Measurements from ENCODE around the gene AUNIP. TPM values are rescaled to one million over a fixed set of nuclear protein-coding genes. Genes with fewer than 3 reads are reported as not detected.

Gene AUNIP
- total and polyA plus RNA-seq, 2 of the 8 experiments (the other 6 are each of a cell fraction or from before 2014, with no cell fraction given), result 18.6 to 23.2 TPM

DNA sequence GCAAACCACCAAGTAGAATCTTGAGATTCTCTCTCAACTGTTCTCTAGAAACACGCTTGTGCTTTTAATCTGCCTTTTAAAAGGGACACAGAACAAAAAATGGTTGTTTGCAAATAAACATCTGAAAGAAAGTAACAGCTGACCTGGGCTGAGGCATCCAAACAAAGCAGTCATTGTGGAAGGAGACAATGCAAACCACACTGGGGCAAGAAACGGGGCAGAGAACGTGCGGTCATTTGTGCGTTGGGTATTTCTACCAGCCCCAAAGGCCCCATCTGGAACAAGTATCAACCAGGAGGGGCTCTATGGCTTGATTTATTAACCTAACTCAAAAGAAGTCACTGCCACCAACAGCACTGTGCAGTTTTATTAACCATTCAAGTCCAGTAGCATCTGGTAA, 41.0 kb upstream of the AUNIP start (continued):
- no peak for TF ChIP-seq CHD7 (IDR thresholded peaks at IDR 0.05; ENCODE audit: insufficient replicate concordance, low read length)
- no peak for TF ChIP-seq POLR2AphosphoS5 (IDR thresholded peaks at IDR 0.05; ENCODE audit: low read depth, low read length)
- TF ChIP-seq KDM5A (IDR thresholded peaks at IDR 0.05; ENCODE audit: low read length), result no peak
- no peak for TF ChIP-seq ASH2L (IDR thresholded peaks at IDR 0.05; ENCODE audit: low read length)
- TF ChIP-seq EP300 (IDR thresholded peaks at IDR 0.05; ENCODE audit: borderline replicate concordance in 1 of 2, low read depth in 2 of 2, low read length in 2 of 2), result no peak
- TF ChIP-seq RNF2 (IDR thresholded peaks at IDR 0.05; ENCODE audit: borderline replicate concordance, low read depth, low read length, missing control alignments, poor library complexity, severe bottlenecking), result no peak
- no peak for TF ChIP-seq RFX5 (IDR thresholded peaks at IDR 0.05; ENCODE audit: borderline replicate concordance, low read depth, low read length)
- TF ChIP-seq, protein P1, sequence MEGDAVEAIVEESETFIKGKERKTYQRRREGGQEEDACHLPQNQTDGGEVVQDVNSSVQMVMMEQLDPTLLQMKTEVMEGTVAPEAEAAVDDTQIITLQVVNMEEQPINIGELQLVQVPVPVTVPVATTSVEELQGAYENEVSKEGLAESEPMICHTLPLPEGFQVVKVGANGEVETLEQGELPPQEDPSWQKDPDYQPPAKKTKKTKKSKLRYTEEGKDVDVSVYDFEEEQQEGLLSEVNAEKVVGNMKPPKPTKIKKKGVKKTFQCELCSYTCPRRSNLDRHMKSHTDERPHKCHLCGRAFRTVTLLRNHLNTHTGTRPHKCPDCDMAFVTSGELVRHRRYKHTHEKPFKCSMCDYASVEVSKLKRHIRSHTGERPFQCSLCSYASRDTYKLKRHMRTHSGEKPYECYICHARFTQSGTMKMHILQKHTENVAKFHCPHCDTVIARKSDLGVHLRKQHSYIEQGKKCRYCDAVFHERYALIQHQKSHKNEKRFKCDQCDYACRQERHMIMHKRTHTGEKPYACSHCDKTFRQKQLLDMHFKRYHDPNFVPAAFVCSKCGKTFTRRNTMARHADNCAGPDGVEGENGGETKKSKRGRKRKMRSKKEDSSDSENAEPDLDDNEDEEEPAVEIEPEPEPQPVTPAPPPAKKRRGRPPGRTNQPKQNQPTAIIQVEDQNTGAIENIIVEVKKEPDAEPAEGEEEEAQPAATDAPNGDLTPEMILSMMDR (IDR thresholded peaks at IDR 0.05; ENCODE audit: control extremely low read depth in 1 of 3, insufficient read depth in 1 of 3, low read depth in 1 of 3, low read length in 3 of 3), result no peak

Data from H1 (cell line).